Measurements from ENCODE around the gene DDHD1.

Gene DDHD1

DNA sequence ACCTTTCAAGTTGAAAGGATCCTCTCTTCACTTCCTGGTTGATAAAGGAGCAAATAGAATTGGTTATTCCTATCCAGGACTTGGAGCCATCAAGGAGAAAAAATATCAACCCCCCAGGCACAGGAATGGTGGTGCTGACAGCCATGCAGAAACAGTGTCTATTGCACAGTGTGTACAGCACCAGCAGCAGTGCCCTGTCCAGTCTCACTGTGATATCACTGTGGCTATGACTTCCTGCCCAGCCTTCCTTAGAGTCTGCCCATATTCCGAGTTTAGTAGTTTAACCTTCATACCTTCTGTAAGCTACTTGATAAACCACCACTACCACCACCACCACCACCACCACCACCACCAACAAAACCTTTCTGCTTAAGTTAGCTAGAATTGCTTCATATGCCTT lies 157.1 kb downstream of the DDHD1 start:
- no peak for DNase-seq (ENCODE audit: low read depth)

DNA sequence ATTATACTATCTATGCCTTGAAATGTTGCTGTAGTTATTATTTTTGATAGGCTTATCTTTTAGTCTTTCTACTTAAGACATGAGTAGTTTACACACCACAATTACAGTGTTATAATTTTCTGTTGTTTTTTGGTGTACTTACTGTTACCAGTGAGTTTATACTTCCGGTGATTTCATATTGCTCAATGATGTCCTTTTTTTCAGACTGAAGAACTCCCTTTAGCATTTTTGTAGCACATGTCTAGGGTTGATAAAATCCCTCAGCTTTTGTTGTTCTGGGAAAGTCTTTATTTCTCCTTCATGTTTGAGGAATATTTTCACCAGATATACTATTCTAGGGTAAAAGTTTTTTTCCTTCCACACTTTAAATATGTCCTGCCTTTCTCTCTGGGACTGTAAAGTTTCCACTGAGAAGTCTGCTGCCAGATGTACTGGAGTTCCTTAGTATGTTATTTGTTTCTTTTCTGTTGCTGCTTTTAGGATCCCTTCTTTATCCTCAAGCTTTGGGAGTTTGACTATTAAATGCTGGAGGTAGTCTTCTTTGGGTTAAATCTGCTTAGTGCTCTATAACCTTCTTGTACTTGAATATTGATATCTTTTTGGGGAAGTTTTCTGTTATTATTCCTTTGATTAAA lies 160.8 kb downstream of the DDHD1 start:
- DNase-seq (ENCODE audit: low read depth), result no peak

DNA sequence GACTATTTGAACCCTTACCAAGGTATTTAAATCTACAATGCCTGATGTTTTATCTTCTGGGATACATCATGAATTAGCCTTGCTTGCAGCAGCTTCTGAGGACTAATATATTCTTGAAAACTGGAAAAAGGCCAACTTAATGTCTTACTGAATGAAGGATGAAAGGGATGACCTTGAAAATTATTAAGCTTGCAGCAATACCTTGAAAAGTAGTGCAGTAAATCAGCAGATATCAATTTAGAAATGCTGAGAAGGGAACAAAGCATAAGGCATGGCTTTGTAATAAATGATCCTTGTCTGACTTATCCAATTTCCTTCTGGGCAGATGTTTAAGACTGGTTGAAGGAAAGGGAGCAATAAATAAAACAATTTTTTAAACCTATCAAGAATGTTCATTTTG lies 165.0 kb downstream of the DDHD1 start:
- no peak for DNase-seq (ENCODE audit: low read depth)

DNA sequence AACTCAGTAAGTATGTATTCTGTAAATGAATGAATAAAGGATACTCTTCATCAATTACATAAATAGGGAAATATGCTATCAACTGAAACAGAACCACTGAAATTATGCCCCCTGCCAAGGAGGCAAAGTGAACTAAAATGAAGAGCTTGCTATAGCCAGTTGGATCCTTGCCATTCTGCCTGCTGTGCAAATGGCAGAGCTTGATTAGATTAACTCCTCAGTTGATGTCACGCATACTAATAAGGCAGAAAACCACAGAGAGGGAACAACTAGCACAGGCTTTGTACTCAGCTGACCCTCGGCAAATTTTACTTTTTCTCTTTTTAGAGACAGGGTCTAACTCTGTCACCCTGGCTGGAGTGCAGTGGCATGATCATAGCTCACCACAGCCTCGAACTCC lies 165.6 kb downstream of the DDHD1 start:
- no peak for DNase-seq (ENCODE audit: low read depth)

DNA sequence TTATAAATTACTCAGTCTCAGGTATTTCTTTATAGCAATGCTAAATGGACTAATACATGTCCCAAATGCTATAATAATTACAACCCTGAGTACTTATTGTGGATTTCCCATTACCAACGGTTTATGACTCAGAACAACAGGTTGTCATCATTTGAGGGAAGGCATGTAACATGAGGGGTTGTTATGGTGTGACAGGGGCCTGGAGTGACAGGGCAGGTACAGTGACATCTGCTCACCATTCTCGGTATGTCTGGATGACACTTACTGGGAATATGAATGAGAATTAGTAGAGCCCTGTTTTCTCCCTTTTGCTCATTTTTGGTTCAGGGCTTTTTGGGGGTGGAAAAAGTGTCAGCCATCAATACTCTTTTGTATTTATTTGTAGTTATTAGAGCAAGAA lies 166.1 kb downstream of the DDHD1 start:
- DNase-seq (ENCODE audit: low read depth), result no peak

All from GM04503 (cell line).